ENCODE results near the gene MAF.

DNA sequence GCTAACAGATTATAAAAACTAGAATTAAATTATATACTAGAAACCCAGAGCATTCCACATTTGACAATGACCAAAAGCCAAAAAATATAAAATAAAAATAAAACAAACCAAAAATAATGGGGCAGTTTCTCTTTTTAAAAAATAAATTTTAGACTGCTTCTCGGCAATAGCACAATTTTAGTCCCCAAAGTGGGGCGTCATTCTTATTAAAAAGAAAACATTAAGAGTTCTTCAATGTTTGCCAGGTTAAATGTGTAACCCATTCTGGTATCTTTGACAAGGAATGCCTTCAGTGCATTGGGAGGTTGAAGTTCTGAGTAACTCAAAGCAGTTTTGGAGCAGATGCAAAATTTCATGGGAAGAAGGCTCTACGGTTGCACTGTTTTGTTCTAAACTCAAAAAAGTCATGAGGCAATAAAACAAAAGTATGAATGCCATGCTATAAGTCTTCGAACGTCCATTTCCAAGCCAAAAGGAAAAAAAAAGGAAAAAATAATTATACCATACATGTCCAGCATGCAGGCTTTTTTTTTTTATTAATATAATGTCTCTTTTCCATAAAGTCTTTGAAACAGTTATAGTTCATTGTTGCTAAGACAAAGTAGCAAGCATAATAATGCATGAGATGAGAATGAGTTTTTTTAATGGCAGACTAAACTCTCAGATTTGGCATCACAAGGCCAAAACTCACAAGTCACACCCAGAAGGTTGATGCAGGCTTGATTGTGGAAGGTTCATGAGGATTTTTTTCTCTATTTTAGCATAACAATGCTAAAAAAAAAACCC, 3.1 kb downstream of the MAF start:
- TF ChIP-seq, protein P1, sequence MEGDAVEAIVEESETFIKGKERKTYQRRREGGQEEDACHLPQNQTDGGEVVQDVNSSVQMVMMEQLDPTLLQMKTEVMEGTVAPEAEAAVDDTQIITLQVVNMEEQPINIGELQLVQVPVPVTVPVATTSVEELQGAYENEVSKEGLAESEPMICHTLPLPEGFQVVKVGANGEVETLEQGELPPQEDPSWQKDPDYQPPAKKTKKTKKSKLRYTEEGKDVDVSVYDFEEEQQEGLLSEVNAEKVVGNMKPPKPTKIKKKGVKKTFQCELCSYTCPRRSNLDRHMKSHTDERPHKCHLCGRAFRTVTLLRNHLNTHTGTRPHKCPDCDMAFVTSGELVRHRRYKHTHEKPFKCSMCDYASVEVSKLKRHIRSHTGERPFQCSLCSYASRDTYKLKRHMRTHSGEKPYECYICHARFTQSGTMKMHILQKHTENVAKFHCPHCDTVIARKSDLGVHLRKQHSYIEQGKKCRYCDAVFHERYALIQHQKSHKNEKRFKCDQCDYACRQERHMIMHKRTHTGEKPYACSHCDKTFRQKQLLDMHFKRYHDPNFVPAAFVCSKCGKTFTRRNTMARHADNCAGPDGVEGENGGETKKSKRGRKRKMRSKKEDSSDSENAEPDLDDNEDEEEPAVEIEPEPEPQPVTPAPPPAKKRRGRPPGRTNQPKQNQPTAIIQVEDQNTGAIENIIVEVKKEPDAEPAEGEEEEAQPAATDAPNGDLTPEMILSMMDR (conservative IDR thresholded peaks at IDR 0.05; ENCODE audit: low read length), result no peak
- TF ChIP-seq EZH2phosphoT487 (IDR thresholded peaks at IDR 0.05; ENCODE audit: borderline replicate concordance), result no peak
